Activated T-cell treated with anti-CD3 and anti-CD28 coated beads, Interleukin-2, amount 50 U/mL, for 72 hours (primary cell): ENCODE data around the gene RAB20. TPM values are rescaled to one million over a fixed set of nuclear protein-coding genes. Genes with fewer than 3 reads are reported as not detected.

Source experiments
- ATAC-seq, 2 donors: fragments of 150-1000 bp; cut with Tn5 transposase; replicated peaks in 1 of 2; 2 replicates each; pipeline ENCODE4 v1.10.0; 2021; ENCODE audit warnings: moderate library complexity in 2 of 2, mild to moderate bottlenecking in 1 of 2
- DNase-seq, 2 donors: peaks; one replicate each; pipeline ENCODE4 v3.0.0; 2021 to 2022; ENCODE audit warnings: mixed read lengths in 1 of 2
- H3K27ac Mint-ChIP-seq: one replicate; pipeline ENCODE4 v1.8.0; 2022; ENCODE audit warnings: mild to moderate bottlenecking, moderate library complexity, mixed read lengths
- H3K27me3 Mint-ChIP-seq: one replicate; pipeline ENCODE4 v1.8.0; 2022; ENCODE audit warnings: low read depth, mixed read lengths
- H3K36me3 Mint-ChIP-seq, 2 donors: one replicate each; pipeline ENCODE4 v1.8.0; 2022; ENCODE audit warnings: mixed read lengths in 2 of 2, mild to moderate bottlenecking in 1 of 2; ENCODE audit not compliant: insufficient read depth in 2 of 2
- H3K4me1 Mint-ChIP-seq: one replicate; pipeline ENCODE4 v1.8.0; 2022; ENCODE audit warnings: low read depth, mixed read lengths
- H3K4me3 Mint-ChIP-seq, 2 donors: one replicate each; pipeline ENCODE4 v1.8.0; 2022; ENCODE audit warnings: mild to moderate bottlenecking in 2 of 2, mixed read lengths in 2 of 2, moderate library complexity in 2 of 2
- H3K9me3 Mint-ChIP-seq, 2 donors: one replicate each; pipeline ENCODE4 v1.8.0; 2022; ENCODE audit warnings: mixed read lengths in 2 of 2
- total RNA-seq, 2 donors: library from RNA; stranded (reverse); gene quantifications; one replicate each; pipeline ENCODE4 v1.2.3, GENCODE V29; 2022

RAB20 gene
- total RNA-seq, 2 donors from 2014 or later = 1.8 to 3.0 TPM

GRCh38 chr13:110525328-110526319 is 35.9 kb downstream of the RAB20 start:
- ATAC-seq (no peak), DNase-seq (peak in 1 of 2 donors; percentile 5)
- H3K27ac Mint-ChIP-seq = no peak overlapping the region
- H3K27me3 Mint-ChIP-seq = no peaks in the 10 kb centered on the region
- no peaks in the 10 kb centered on the region for H3K9me3 Mint-ChIP-seq
- H3K4me3 Mint-ChIP-seq = no peak overlapping the region
- H3K36me3 Mint-ChIP-seq = no peaks in the 10 kb centered on the region
- H3K4me1 Mint-ChIP-seq = peaks cover 20% of the 10 kb centered on the region

GRCh38 chr13:110524541-110525257 is 36.8 kb downstream of the RAB20 start:
- no peak overlapping the region for H3K4me3 Mint-ChIP-seq
- no peaks in the 10 kb centered on the region for H3K27me3 Mint-ChIP-seq
- no peaks in the 10 kb centered on the region for H3K36me3 Mint-ChIP-seq
- ATAC-seq (peak in 1 of 2 donors; percentile 56), DNase-seq (peak in 1 of 2 donors; percentile 10)
- peaks cover 20% of the 10 kb centered on the region for H3K4me1 Mint-ChIP-seq
- no peaks in the 10 kb centered on the region for H3K9me3 Mint-ChIP-seq
- no peak overlapping the region for H3K27ac Mint-ChIP-seq

DNA sequence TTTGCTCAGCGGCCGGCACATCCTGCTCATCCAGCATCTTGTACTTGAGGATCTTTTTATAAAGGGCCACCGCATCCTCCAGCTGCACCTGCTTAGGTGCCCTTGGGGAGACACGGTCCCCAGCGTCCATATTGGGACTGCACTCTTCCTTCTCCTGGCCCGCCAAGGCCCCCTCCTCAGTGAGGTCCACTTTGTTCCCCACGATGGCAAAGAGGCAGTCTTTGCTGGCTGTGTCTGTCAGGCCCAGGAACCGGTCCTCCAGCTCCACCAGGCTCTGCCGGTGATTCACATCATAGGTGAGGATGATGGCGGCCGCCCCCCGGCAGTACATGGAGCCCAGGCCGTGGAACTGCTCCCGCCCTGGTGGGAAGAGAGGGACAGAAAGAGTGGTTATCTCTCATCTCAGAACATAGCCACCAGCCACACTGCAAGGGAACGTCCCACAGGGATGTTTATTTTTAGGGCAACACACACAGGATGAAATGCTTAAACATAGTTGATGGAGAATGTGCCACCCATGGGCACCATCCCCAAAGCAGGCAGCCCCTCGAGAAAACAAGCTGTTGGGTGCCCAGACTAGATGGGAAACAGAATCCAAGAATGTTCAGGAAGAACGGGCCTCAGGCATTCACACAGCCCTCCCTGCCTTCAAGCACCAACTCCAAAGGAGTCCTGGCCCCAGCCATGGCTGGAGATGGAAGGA is 37.5 kb downstream of the RAB20 start:
- Mint-ChIP-seq H3K36me3 (no peaks in the 10 kb centered on the region), H3K27ac (no peak overlapping the region), H3K27me3 (no peaks in the 10 kb centered on the region), H3K4me3 (no peak overlapping the region), H3K9me3 (no peaks in the 10 kb centered on the region), H3K4me1 (peaks cover 20% of the 10 kb centered on the region)
- DNase-seq (no peak), ATAC-seq (no peak)

DNA sequence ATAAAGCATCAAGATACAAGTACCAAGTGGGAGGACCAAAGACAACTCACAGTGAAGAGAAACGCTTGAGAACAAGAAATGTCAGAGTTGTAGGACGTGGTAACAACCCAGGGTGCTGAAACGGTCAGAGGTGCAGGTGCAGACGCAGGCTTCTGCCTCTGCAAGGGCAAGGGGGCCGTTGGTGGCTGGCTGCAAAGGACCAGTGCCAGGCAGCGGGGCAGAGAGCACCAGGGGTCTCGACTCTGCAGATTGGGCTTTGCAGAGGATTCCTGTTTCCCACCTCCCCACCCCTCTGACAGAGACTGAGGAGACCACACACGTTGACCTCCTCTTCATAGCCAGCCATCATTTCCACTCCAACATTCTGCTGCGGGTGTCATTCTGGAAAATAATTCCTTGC is 38.3 kb downstream of the RAB20 start:
- no peak for DNase-seq
- no peak overlapping the region for H3K4me3 Mint-ChIP-seq
- no peaks in the 10 kb centered on the region for H3K9me3 Mint-ChIP-seq
- H3K4me1 Mint-ChIP-seq = peaks cover 20% of the 10 kb centered on the region
- no peaks in the 10 kb centered on the region for H3K27me3 Mint-ChIP-seq
- H3K36me3 Mint-ChIP-seq = no peaks in the 10 kb centered on the region
- ATAC-seq = no peak
- H3K27ac Mint-ChIP-seq = no peak overlapping the region

DNA sequence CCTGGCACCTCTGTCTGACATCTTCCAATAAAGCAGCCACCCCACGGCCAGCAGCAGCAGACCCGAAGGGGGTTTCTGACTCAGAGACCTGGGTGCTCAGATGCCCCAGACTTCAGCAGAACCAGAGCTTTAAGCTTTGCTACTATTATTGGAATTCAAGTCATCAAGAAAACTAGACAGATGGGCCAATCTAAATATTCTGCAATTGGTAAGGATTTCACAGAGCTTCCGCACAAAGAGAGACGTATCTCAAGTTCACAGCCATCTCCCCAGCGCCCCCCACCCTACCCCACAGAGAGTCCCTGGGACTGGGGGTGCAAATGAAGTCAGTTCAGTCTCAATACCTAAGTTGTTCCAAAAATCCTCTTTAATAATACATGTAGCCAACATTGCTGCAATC is 38.8 kb downstream of the RAB20 start:
- H3K4me3 Mint-ChIP-seq = no peak overlapping the region
- H3K4me1 Mint-ChIP-seq = peaks cover 20% of the 10 kb centered on the region
- ATAC-seq = no peak
- H3K27me3 Mint-ChIP-seq = no peaks in the 10 kb centered on the region
- DNase-seq = no peak
- no peaks in the 10 kb centered on the region for H3K9me3 Mint-ChIP-seq
- no peaks in the 10 kb centered on the region for H3K36me3 Mint-ChIP-seq
- no peak overlapping the region for H3K27ac Mint-ChIP-seq

GRCh38 chr13:110521946-110522345 is 39.6 kb downstream of the RAB20 start:
- no peak for DNase-seq
- Mint-ChIP-seq H3K9me3 (no peaks in the 10 kb centered on the region), H3K4me3 (no peak overlapping the region), H3K4me1 (peaks cover 20% of the 10 kb centered on the region), H3K27ac (no peak overlapping the region), H3K36me3 (no peaks in the 10 kb centered on the region), H3K27me3 (no peaks in the 10 kb centered on the region)
- no peak for ATAC-seq

DNA sequence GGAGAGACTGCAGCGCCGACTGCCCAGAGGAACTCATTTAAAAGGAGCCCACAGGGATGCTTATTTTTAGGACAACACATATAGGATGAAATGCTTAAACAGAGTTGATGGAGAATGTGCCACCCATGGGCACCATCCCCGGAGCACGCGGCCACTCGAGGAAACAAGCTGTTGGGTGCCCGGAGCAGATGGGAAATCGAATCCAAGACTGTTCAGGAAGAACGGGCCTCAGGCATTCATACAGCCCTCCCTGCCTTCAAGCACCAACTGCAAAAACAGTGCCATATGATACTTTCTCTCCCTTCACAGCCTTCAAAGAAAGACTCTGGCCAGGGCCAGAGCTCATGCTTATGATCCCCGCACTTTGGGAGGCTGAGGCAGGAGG is 40.2 kb downstream of the RAB20 start:
- no peaks in the 10 kb centered on the region for H3K36me3 Mint-ChIP-seq

GRCh38 chr13:110520431-110521295 is 40.9 kb downstream of the RAB20 start:
- peaks cover 14% of the 10 kb centered on the region for H3K4me1 Mint-ChIP-seq
- no peaks in the 10 kb centered on the region for H3K9me3 Mint-ChIP-seq
- H3K36me3 Mint-ChIP-seq = no peaks in the 10 kb centered on the region
- ATAC-seq (no peak), DNase-seq (no peak)
- H3K27ac Mint-ChIP-seq = no peak overlapping the region
- H3K27me3 Mint-ChIP-seq = no peaks in the 10 kb centered on the region
- no peak overlapping the region for H3K4me3 Mint-ChIP-seq

More for the DNA sequence above, 40.2 kb downstream of the RAB20 start:
- no peak for DNase-seq
- Mint-ChIP-seq H3K27me3 (no peaks in the 10 kb centered on the region), H3K4me3 (no peak overlapping the region), H3K4me1 (peaks cover 20% of the 10 kb centered on the region), H3K9me3 (no peaks in the 10 kb centered on the region), H3K27ac (no peak overlapping the region)
- ATAC-seq = no peak

GRCh38 chr13:110519506-110519905 is 42.0 kb downstream of the RAB20 start:
- ATAC-seq = no peak
- H3K4me3 Mint-ChIP-seq = no peak overlapping the region

DNA sequence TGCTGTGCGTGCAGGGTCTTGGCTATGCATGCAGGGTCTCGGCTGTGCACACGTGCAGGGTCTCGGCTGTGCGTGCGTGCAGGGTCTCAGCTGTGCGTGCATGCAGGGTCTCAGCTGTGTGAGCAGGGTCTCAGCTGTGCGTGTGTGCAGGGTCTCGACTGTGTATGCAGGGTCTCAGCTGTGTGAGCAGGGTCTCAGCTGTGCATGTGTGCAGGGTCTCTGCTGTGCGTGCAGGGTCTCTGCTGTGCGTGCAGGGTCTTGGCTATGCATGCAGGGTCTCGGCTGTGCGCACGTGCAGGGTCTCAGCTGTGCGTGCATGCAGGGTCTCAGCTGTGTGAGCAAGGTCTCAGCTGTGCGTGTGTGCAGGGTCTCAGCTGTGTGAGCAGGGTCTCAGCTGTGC is 42.5 kb downstream of the RAB20 start:
- no peak overlapping the region for H3K27ac Mint-ChIP-seq
- DNase-seq (no peak), ATAC-seq (no peak)
- no peaks in the 10 kb centered on the region for H3K36me3 Mint-ChIP-seq
- peaks cover 6% of the 10 kb centered on the region for H3K27me3 Mint-ChIP-seq
- H3K4me1 Mint-ChIP-seq = peaks cover 8% of the 10 kb centered on the region
- H3K9me3 Mint-ChIP-seq = no peaks in the 10 kb centered on the region
- H3K4me3 Mint-ChIP-seq = no peak overlapping the region

More at GRCh38 chr13:110519506-110519905, 42.0 kb downstream of the RAB20 start:
- Mint-ChIP-seq H3K27me3 (peaks cover 6% of the 10 kb centered on the region), H3K36me3 (no peaks in the 10 kb centered on the region), H3K27ac (no peak overlapping the region), H3K4me1 (peaks cover 11% of the 10 kb centered on the region), H3K9me3 (no peaks in the 10 kb centered on the region)
- DNase-seq = no peak

- H3K4me1 Mint-ChIP-seq = peaks cover 8% of the 10 kb centered on the region
- DNase-seq (no peak), ATAC-seq (no peak)
- H3K27me3 Mint-ChIP-seq = peaks cover 6% of the 10 kb centered on the region
- no peaks in the 10 kb centered on the region for H3K9me3 Mint-ChIP-seq
- H3K4me3 Mint-ChIP-seq = no peak overlapping the region
- H3K36me3 Mint-ChIP-seq = no peaks in the 10 kb centered on the region
- H3K27ac Mint-ChIP-seq = no peak overlapping the region
Measured at GRCh38 chr13:110518571-110518970, 43.0 kb downstream of the RAB20 start.

GRCh38 chr13:110518226-110518525 is 43.3 kb downstream of the RAB20 start:
- DNase-seq = no peak
- no peaks in the 10 kb centered on the region for H3K9me3 Mint-ChIP-seq
- peaks cover 6% of the 10 kb centered on the region for H3K27me3 Mint-ChIP-seq
- peaks cover 8% of the 10 kb centered on the region for H3K4me1 Mint-ChIP-seq
- no peak overlapping the region for H3K27ac Mint-ChIP-seq
- H3K36me3 Mint-ChIP-seq = no peaks in the 10 kb centered on the region
- no peak for ATAC-seq
- H3K4me3 Mint-ChIP-seq = no peak overlapping the region
